NCI-H128 (cell line): Measurements from ENCODE around the gene IL21R.
"Not testable (repeated sequence)": the region's sequence is repeated elsewhere in the genome, so short reads cannot be mapped to it uniquely, and the experiment has no call there.

ENCODE experiments used
- DNase-seq: peaks from one replicate; lab custom pipeline; 2025; ENCODE audit not compliant: unreplicated experiment; lab: John Stamatoyannopoulos, UW

The IL21R gene

GRCh38 chr16:27400751-27401620 is 988 bp upstream of the IL21R start:
- no peak for DNase-seq

GRCh38 chr16:27402569-27402963 is 592 bp downstream of the IL21R start:
- DNase-seq: no peak

GRCh38 chr16:27402964-27403600 is 1.1 kb downstream of the IL21R start:
- DNase-seq: no peak

DNA sequence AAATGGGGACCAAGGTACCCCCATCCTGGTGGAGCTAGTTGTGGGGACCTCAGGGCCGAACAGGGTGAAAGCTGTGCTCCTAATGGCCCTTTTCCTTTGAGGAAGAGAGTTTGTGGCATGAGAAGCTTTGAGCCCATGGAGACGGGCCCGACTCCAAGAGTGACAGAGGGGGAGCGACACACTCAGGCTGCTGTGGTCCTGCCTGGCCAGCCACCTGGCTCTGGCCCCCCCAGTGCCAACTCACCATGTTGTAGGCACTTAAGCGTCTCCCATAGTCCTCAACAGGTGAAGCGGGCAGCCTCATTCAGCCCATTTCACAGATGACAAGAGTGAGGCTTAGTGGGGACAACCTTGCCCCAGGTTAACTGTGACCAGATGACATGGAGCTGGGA is 1.6 kb downstream of the IL21R start:
- DNase-seq: no peak

DNA sequence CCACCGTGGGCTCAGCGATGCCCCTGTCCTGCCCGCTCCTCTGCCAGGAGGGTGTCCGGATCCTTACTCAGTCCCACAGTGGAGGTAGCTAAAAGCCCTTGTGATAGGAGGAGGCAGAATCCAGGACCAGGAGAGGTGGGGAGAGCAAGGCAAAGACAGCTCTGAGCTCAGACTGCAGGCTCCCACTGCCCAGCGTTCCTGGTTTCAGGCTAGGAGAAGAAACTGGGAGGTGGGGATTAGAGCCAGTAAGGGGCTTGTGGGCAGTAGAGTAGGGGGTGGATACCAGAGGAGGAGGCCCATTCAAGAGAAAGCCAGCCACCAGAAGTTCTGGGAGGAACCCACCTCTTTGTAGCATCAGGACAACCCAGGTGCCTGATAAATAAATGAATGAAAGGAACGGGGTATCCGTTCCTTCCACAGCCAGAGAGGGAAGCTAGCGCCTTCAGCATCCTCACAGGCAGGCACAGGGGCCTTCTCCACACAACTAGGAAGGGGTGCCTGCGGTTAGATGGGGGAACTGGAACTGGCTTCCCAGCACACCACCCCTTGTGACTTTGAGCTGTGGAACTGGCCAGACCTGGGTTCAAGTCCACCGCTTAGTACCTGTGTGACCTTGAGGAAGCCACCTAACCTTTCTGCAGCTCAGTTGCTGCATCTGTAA is 2.3 kb downstream of the IL21R start:
- DNase-seq: no peak

DNA sequence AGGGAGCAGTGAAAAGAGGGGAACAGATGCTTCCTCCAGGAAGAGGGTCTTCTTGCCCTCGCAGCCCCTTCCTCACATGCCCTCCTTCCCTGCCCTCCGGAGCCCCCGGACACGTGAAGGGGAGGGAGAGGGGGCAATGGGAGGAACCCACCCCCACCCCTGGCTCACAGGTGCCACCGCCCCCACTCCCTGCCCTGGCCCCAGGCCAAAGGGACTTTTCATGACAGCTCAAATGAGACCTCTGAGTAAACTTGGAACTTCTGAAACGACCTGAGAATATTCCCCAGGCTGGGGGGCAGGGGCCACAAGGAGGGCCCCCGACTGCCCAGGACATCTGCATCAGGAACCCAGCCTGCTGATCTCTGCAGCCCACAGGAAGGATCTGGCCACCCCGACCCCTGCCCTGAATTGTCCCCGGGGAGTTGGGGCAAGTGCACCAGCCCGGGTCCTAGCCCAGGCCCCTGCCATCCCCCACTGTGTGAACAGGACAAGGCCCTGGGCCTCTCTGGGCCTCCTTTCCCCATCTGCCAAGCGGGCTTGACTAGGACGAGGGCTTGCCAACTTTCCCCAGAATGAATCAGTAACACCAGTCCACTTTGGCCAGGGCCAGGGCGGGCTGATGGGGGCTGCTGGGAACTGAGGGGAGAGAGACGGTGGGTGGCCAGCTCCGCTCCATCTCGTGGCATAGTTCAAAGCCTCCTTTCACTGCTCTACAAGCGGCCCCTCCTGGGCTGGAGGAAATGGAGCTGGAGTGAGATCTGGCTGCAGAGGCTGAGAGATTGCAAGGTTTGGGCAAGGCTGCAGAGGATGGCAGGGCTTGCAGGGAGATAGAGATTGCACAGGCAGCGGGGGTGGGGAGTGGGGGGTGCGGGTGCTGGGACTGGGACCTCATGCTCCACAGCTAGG is 3.8 kb downstream of the IL21R start:
- no peak for DNase-seq

DNA sequence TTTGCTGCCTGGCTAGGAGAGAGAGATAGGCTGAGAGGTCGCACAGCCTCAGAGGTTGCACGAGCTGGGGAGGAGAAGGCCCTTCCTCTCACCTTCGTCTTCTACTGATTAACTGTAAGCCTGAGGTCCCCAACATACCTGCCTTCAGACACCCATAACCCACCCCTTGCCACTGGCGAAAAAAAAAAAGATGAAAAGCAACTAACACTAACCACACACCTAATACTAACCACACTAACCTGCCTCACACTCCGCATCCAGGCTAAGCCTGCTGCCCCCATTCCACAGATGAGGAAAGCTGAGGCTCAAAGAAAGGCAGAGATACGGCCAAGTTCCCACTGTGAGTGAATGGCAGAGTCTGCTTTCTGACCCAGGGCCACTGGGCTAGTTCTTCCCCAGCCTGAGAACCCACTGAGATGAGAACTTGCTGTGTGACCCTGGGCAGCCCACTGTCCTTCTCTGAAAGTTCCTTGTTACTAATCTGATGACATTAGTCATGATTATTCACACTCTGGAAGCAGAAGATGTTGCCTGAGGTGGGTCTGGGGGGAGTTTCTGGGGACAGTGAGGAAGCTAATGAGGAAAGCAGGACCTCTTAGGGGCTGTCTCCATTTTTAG is 4.6 kb downstream of the IL21R start:
- no peak for DNase-seq

DNA sequence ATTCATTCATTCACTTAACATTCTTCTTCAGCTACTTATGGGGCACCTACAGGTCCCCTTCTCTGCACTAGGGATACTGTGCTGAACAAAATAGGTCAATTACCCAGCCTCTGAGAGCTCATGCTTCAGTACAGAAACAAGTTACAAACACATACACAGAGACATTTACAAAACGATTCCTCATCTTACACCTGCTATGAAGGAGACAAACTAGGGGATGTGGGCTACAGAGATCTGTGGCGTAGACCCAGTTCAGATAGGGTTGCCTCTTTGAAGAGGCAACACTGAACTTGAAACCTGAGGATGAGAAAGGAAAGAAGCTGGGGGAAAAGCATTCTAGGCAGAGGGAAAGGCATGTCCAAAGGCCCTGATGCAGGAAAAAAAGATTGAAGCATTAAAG is 5.2 kb downstream of the IL21R start:
- DNase-seq: no peak

GRCh38 chr16:27408012-27408601 is 6.1 kb downstream of the IL21R start:
- no peak for DNase-seq

DNA sequence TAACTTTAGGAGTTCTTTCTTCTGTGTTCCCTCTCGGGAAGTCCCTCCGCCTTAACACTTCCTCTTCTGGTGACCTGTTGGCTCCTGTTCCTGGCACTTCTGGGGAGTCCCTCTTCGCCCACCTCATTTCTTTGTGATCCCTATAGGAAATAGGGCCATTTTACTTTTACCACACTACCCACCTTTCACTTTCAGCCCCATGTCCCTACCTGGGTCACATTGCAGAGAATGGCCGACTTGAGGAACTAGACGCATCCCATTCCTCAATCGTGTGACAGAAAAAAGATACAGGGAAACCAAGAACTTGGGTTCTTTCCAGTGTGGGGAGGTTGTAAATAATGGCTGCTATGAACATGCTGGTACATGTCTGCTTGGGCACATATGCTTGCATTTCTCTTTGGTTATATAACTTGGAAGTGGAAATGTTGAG is 6.6 kb downstream of the IL21R start:
- no peak for DNase-seq

GRCh38 chr16:27409958-27410357 is 8.0 kb downstream of the IL21R start:
- not testable (repeated sequence) for DNase-seq

- no peak for DNase-seq
These were observed 8.8 kb downstream of the IL21R start for GRCh38 chr16:27410761-27411160.

DNA sequence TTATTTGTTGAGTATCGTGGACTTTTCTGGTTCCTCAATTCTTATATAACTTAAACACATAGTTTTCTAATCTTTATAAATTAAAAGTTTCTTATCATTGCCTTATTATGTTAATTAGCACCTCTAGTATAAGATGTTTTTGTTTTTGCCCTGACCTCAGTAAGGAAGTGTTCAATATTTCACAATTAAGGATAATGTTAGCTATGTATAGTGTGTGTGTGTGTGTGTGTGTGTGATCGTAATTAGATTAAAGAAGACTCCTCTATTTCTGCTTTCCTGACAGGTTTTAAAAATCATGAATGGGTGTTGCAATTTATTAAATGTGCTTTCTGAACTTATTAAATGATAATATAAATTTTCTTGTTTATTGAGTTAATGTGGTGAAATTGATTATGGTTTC is 12.0 kb downstream of the IL21R start:
- no peak for DNase-seq

- no peak for DNase-seq
These were observed 12.9 kb downstream of the IL21R start for GRCh38 chr16:27414788-27415431.

GRCh38 chr16:27417047-27417671 is 15.2 kb downstream of the IL21R start:
- DNase-seq: no peak

DNA sequence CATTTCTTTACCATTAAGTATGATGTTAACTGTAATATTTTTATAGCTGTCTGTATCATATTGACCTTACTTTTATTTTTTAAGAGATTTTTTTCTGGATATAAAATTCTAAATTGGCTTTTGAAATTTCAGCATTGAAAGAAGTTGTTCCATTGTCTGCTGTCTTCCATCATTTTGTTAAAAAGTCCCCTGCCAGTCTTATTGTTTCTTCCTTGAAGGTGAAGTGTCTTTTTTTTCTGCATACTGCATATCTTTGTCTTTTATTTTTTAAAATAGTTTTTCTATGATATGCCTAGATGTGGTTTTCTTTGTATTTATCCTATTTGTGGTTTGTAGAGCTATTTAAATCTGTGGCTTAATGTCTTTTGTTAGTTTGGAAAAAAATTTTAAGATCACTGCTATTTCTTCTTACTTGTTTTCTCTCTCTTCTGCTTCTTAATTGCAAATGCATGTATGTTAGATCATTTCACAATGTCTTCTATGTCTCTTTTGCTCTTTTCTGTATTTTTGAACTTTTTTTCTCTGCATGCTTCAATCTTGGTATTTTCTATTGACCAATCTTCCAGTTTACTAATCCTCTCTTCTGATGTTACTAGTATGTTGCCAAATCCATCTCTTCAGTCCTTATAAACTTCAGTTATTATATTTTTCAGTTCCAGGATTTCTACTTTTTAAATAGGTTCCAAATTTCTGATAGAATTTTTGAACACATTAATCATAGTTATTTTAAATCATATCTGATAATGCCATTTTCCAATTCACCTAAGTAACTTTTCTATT is 20.2 kb downstream of the IL21R start:
- no peak for DNase-seq

GRCh38 chr16:27424772-27425498 is 23.0 kb downstream of the IL21R start:
- DNase-seq: no peak

DNA sequence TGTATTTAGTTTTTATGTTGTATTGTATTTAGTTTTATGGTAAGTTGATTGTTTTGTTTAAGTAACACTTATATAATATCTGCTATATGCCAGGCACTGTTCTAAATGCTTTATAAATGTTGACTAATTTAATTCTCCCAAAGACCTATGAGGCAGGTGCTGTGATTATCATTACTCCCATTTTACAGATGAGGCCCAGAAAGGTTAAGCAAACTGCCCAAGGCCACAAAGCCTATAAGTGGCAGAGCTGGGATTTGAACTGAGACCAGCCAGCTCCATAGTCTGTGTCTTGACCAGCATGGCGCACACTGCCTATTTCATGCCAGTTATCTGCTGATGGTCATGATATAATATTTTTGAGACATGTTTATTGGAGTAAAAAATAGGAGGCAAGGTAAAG is 24.0 kb downstream of the IL21R start:
- no peak for DNase-seq
